PC-3 (cell line): ENCODE measurements around the gene ZSWIM7. TPM values are rescaled to one million over a fixed set of nuclear protein-coding genes. Genes with fewer than 3 reads are reported as not detected.

Experiments used
- ATAC-seq: fragments of 200-7000 bp; cut with Tn5 transposase; 2 replicates; pipeline ENCODE4 v1.9.1; 2020; ENCODE audit warnings: mild to moderate bottlenecking, moderate library complexity
- BruUV-seq: library from RNA; stranded (reverse); fragments of 400-500 nt; replicated peaks from 2 replicates; lab custom pipeline; 2021; lab: Mats Ljungman, UMichigan
- CTCF ChIA-PET: fragments of 300-600 bp; sonication (Branson Sonifier 250); formaldehyde crosslinking; loops from one replicate; lab custom pipeline; 2022; ENCODE audit warnings: antibody characterized with exemption; lab: Charles Lee
- POLR2A ChIA-PET: fragments of 300-600 bp; sonication (Branson Sonifier 250); formaldehyde crosslinking; loops from one replicate; lab custom pipeline; 2022; ENCODE audit warnings: antibody characterized with exemption; ENCODE audit not compliant: unreplicated experiment; lab: Charles Lee
- DNase-seq: peaks from one replicate; pipeline ENCODE4 v3.0.0-alpha.2; 2015
- H2AFZ ChIP-seq: fragments of 300-600 bp; sonication (generic); 2 replicates; pipeline ENCODE4 v1.6.0; 2016; ENCODE audit warnings: antibody characterized with exemption, low read length
- H3F3A ChIP-seq: fragments of 300-600 bp; sonication (generic); one replicate; pipeline ENCODE4 v1.6.0; 2017; ENCODE audit warnings: antibody characterized with exemption, low read length, control low read depth, mild to moderate bottlenecking; ENCODE audit not compliant: unreplicated experiment
- H3K27ac ChIP-seq: fragments of 300-600 bp; sonication (generic); 2 replicates; pipeline ENCODE4 v1.5.1; 2016; ENCODE audit warnings: mild to moderate bottlenecking, low read length
- H3K27me3 ChIP-seq: fragments of 300-600 bp; sonication (generic); 2 replicates; pipeline ENCODE4 v1.6.1; 2016; ENCODE audit warnings: low read length, mixed read lengths
- H3K36me3 ChIP-seq: fragments of 300-600 bp; sonication (generic); 2 replicates; pipeline ENCODE4 v1.6.1; 2016; ENCODE audit warnings: low read depth, mixed run types, low read length, mixed read lengths
- H3K4me1 ChIP-seq: fragments of 300-600 bp; sonication (generic); 2 replicates; pipeline ENCODE4 v1.5.1; 2016; ENCODE audit warnings: low read length; ENCODE audit not compliant: insufficient read depth
- H3K4me2 ChIP-seq: fragments of 300-600 bp; sonication (generic); 2 replicates; pipeline ENCODE4 v1.6.0; 2016; ENCODE audit warnings: low read length
- H3K4me3 ChIP-seq: fragments of 300-600 bp; sonication (generic); 2 replicates; pipeline ENCODE4 v1.5.1; 2016; ENCODE audit warnings: mild to moderate bottlenecking, low read length, mixed read lengths
- H3K79me2 ChIP-seq: fragments of 300-600 bp; sonication (generic); 2 replicates; pipeline ENCODE4 v1.6.1; 2017; ENCODE audit warnings: low read length, mixed read lengths
- H3K9ac ChIP-seq: fragments of 300-600 bp; sonication (generic); 2 replicates; pipeline ENCODE4 v1.6.0; 2016; ENCODE audit warnings: mild to moderate bottlenecking, low read length
- H3K9me2 ChIP-seq: fragments of 300-600 bp; sonication (generic); replicated peaks from 2 replicates; pipeline ENCODE4 v1.6.1; 2016; ENCODE audit warnings: mixed run types, low read length, mixed read lengths
- H3K9me3 ChIP-seq: fragments of 300-600 bp; sonication (generic); 2 replicates; pipeline ENCODE4 v1.6.1; 2016; ENCODE audit warnings: low read length, mixed read lengths
- H4K20me1 ChIP-seq: fragments of 300-600 bp; sonication (generic); 2 replicates; pipeline ENCODE4 v1.6.1; 2016; ENCODE audit warnings: low read length, mixed read lengths
- CTCF ChIP-seq: fragments of 300-600 bp; sonication (generic); conservative IDR thresholded peaks from 2 replicates; pipeline ENCODE4 v1.5.1; 2017; ENCODE audit warnings: antibody characterized with exemption, low read depth, mild to moderate bottlenecking, low read length
- EZH2 ChIP-seq: fragments of 300-600 bp; sonication (generic); IDR thresholded peaks from one replicate; pipeline ENCODE4 v1.6.1; 2017; ENCODE audit warnings: antibody characterized with exemption, mild to moderate bottlenecking, low read length; ENCODE audit not compliant: unreplicated experiment
- EZH2phosphoT487 ChIP-seq: fragments of 300-600 bp; sonication (generic); IDR thresholded peaks from 2 replicates; pipeline ENCODE4 v1.6.1; 2018; ENCODE audit warnings: mild to moderate bottlenecking, antibody characterized with exemption, low read length, borderline replicate concordance
- intact Hi-C: fragments of 100-400 bp; cut with micrococcal nuclease; formaldehyde crosslinking; loops from 2 replicates; pipeline ENCODE4 v1.9.0; 2023
- total RNA-seq: library from RNA; depleted of rRNA; stranded (reverse); fragments of >200 nt; gene quantifications from 2 replicates; pipeline ENCODE4 v1.2.3, GENCODE V29; 2014

The ZSWIM7 gene
- total RNA-seq, 1 experiment from 2014 or later, result 97.6 TPM

GRCh38 chr17:16025202-16025601, 25.7 kb upstream of the ZSWIM7 start:
- H2AFZ ChIP-seq, result no peak overlapping the region
- CTCF ChIA-PET, result no interaction called here
- H3F3A ChIP-seq, result peaks cover 25% of the 10 kb centered on the region
- H3K9me2 ChIP-seq, result no peaks in the 10 kb centered on the region
- DNase-seq (no peak), ATAC-seq (no peak)
- no peak overlapping the region for H3K4me2 ChIP-seq
- H3K27ac ChIP-seq, result no peak overlapping the region
- TF ChIP-seq CTCF, result no peak
- no peak for TF ChIP-seq EZH2phosphoT487
- TF ChIP-seq EZH2, result no peak
- BruUV-seq, result no TSS peak
- no peak overlapping the region for H3K4me3 ChIP-seq
- peaks cover 35% of the 10 kb centered on the region for H4K20me1 ChIP-seq
- no peaks in the 10 kb centered on the region for H3K27me3 ChIP-seq
- H3K9ac ChIP-seq, result no peak overlapping the region
- H3K36me3 ChIP-seq, result peaks cover 86% of the 10 kb centered on the region
- peaks cover 57% of the 10 kb centered on the region for H3K79me2 ChIP-seq
- intact Hi-C loops, result no loop called here
- H3K4me1 ChIP-seq, result peaks cover 39% of the 10 kb centered on the region
- POLR2A ChIA-PET, result no interaction called here
- no peaks in the 10 kb centered on the region for H3K9me3 ChIP-seq

GRCh38 chr17:16023881-16024280, 24.4 kb upstream of the ZSWIM7 start:
- Histone ChIP-seq H3K27ac (no peak overlapping the region), H3K36me3 (peaks cover 78% of the 10 kb centered on the region), H3K4me1 (peaks cover 34% of the 10 kb centered on the region), H3K9me3 (no peaks in the 10 kb centered on the region), H4K20me1 (peaks cover 33% of the 10 kb centered on the region), H3K4me3 (no peak overlapping the region), H3K79me2 (peaks cover 62% of the 10 kb centered on the region), H3K9ac (no peak overlapping the region), H3F3A (peaks cover 21% of the 10 kb centered on the region), H3K27me3 (no peaks in the 10 kb centered on the region), H3K9me2 (no peaks in the 10 kb centered on the region), H3K4me2 (no peak overlapping the region), H2AFZ (no peak overlapping the region)
- intact Hi-C loops, result no loop called here
- ChIA-PET POLR2A (no interaction called here), CTCF (no interaction called here)
- ATAC-seq, result no peak
- TF ChIP-seq EZH2phosphoT487, result no peak
- no peak for TF ChIP-seq CTCF
- TF ChIP-seq EZH2, result no peak
- no TSS peak for BruUV-seq
- no peak for DNase-seq

- H3F3A ChIP-seq, result peaks cover 4% of the 10 kb centered on the region
- no peak overlapping the region for H2AFZ ChIP-seq
- intact Hi-C loops, result no loop called here
- peaks cover 86% of the 10 kb centered on the region for H3K79me2 ChIP-seq
- H3K36me3 ChIP-seq, result peaks cover 75% of the 10 kb centered on the region
- no peaks in the 10 kb centered on the region for H3K9me2 ChIP-seq
- POLR2A ChIA-PET, result no interaction called here
- no TSS peak for BruUV-seq
- DNase-seq, result no peak
- peaks cover 3% of the 10 kb centered on the region for H3K4me1 ChIP-seq
- ATAC-seq, result no peak
- no peak overlapping the region for H3K4me3 ChIP-seq
- no peaks in the 10 kb centered on the region for H3K9me3 ChIP-seq
- H3K27me3 ChIP-seq, result no peaks in the 10 kb centered on the region
- peaks cover 24% of the 10 kb centered on the region for H4K20me1 ChIP-seq
- CTCF ChIA-PET, result no interaction called here
- H3K27ac ChIP-seq, result no peak overlapping the region
- no peak overlapping the region for H3K9ac ChIP-seq
- TF ChIP-seq CTCF, result no peak
- no peak for TF ChIP-seq EZH2
- TF ChIP-seq EZH2phosphoT487, result no peak
- no peak overlapping the region for H3K4me2 ChIP-seq
Observed at GRCh38 chr17:16019347-16019746, 19.8 kb upstream of the ZSWIM7 start.
